HG03095 (cell line): Measurements from ENCODE around the gene SERPINB1.
"Not testable (repeated sequence)": the region's sequence is repeated elsewhere in the genome, so short reads cannot be mapped to it uniquely, and the experiment has no call there.

Experiments used
- ATAC-seq: cut with Tn5 transposase; IDR thresholded peaks from one replicate; pipeline ENCODE4 v1.9.1; 2021; ENCODE audit warnings: moderate library complexity; ENCODE audit not compliant: unreplicated experiment

Gene SERPINB1

GRCh38 chr6:2866171-2866846 lies 24.6 kb upstream of the SERPINB1 start:
- ATAC-seq: no peak

- no peak for ATAC-seq
Observed at GRCh38 chr6:2865694-2866151, 24.1 kb upstream of the SERPINB1 start.

- no peak for ATAC-seq
Observed at GRCh38 chr6:2865270-2865669, 23.6 kb upstream of the SERPINB1 start.

- no peak for ATAC-seq
Observed at GRCh38 chr6:2863901-2864300, 22.2 kb upstream of the SERPINB1 start.

GRCh38 chr6:2862712-2863181 lies 21.1 kb upstream of the SERPINB1 start:
- peak; percentile 45 for ATAC-seq

GRCh38 chr6:2861822-2862164 lies 20.1 kb upstream of the SERPINB1 start:
- no peak for ATAC-seq

- no peak for ATAC-seq
Observed at GRCh38 chr6:2861060-2861821, 19.6 kb upstream of the SERPINB1 start.

GRCh38 chr6:2860706-2861059 lies 19.0 kb upstream of the SERPINB1 start:
- ATAC-seq: not testable (repeated sequence)

- ATAC-seq: not testable (repeated sequence)
Observed at GRCh38 chr6:2859798-2860705, 18.4 kb upstream of the SERPINB1 start.

GRCh38 chr6:2859185-2859700 lies 17.6 kb upstream of the SERPINB1 start:
- no peak for ATAC-seq

- peak; percentile 52 for ATAC-seq
Observed at GRCh38 chr6:2857580-2858337, 16.1 kb upstream of the SERPINB1 start.

- ATAC-seq: no peak
Observed at GRCh38 chr6:2857185-2857579, 15.5 kb upstream of the SERPINB1 start.

- ATAC-seq: no peak
Observed at GRCh38 chr6:2855061-2855519, 13.4 kb upstream of the SERPINB1 start.

- no peak for ATAC-seq
Observed at GRCh38 chr6:2854396-2854982, 12.8 kb upstream of the SERPINB1 start.

GRCh38 chr6:2853769-2854395 lies 12.2 kb upstream of the SERPINB1 start:
- ATAC-seq: no peak

GRCh38 chr6:2853378-2853768 lies 11.7 kb upstream of the SERPINB1 start:
- not testable (repeated sequence) for ATAC-seq

GRCh38 chr6:2852921-2853322 lies 11.3 kb upstream of the SERPINB1 start:
- no peak for ATAC-seq

GRCh38 chr6:2852514-2852855 lies 10.8 kb upstream of the SERPINB1 start:
- no peak for ATAC-seq

GRCh38 chr6:2851727-2852513 lies 10.3 kb upstream of the SERPINB1 start:
- no peak for ATAC-seq
